Ovary (tissue), 3 donors: ENCODE measurements around the gene RYR2.

Source experiments
- CTCF ChIP-seq, 3 donors: fragments of 450-650 bp in 2 of 3; fragments of 200-600 bp in 1 of 3; IDR thresholded peaks; one replicate each; pipeline versions ENCODE4 v1.5.1 to v1.8.0; 2016 to 2022; ENCODE audit warnings: antibody characterized with exemption in 3 of 3, mild to moderate bottlenecking in 1 of 3
- EP300 ChIP-seq: sonication (generic); formaldehyde crosslinking; IDR thresholded peaks from one replicate; pipeline ENCODE4 v1.6.1; 2017; ENCODE audit warnings: antibody characterized with exemption
- donor health status: DM: no; HTN: no; CAD: no.

DNA sequence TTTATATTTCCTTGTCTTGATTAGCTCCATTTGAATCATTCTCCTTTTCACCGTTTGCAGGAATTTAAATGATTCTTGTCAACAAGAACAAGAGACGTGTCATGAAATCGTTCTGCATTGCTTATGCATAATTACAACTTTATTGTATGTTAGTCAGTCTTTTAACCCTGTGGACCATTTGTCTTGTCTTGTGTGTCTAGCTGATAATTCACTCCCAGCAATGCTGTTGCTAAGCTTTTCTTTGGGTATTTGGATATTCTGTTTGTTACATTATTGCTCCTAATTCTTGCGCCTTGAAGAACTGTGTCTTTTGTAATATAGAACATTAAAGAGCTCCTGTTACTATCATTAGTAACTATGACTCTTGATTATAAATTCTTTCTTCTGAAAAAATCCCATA is 311.9 kb downstream of the RYR2 start:
- TF ChIP-seq CTCF (IDR thresholded peaks at IDR 0.05) (no peak), EP300 (no peak)
